C4-2B (cell line): ENCODE results near the gene PTPN2.

Experiments used
- H3K27ac ChIP-seq: fragments of 450-650 bp; 2 replicates; pipeline ENCODE4 v1.5.1; 2017
- CTCF ChIP-seq: fragments of 450-650 bp; conservative IDR thresholded peaks from 2 replicates; pipeline ENCODE4 v1.5.1; 2017; ENCODE audit warnings: mild to moderate bottlenecking
- ZFX ChIP-seq: fragments of 450-650 bp; IDR thresholded peaks from 2 replicates; pipeline ENCODE4 v1.6.1; 2017

Gene PTPN2

GRCh38 chr18:12863687-12864216 lies 20.3 kb downstream of the PTPN2 start:
- TF ChIP-seq CTCF (no peak), ZFX (no peak)
- H3K27ac ChIP-seq, result no peak overlapping the region

GRCh38 chr18:12862874-12863482 lies 21.1 kb downstream of the PTPN2 start:
- no peak for TF ChIP-seq CTCF
- no peak for TF ChIP-seq ZFX
- H3K27ac ChIP-seq, result no peak overlapping the region; the same call in 1 of the 2 replicates

GRCh38 chr18:12862467-12862866 lies 21.6 kb downstream of the PTPN2 start:
- TF ChIP-seq ZFX (no peak), CTCF (no peak)
- H3K27ac ChIP-seq, result peak overlapping the region; percentile 8; the same call in 1 of the 2 replicates

GRCh38 chr18:12861637-12862036 lies 22.4 kb downstream of the PTPN2 start:
- no peak for TF ChIP-seq ZFX
- H3K27ac ChIP-seq, result no peak overlapping the region

GRCh38 chr18:12860530-12860929 lies 23.5 kb downstream of the PTPN2 start:
- H3K27ac ChIP-seq, result no peak overlapping the region
- TF ChIP-seq CTCF (no peak), ZFX (no peak)

GRCh38 chr18:12858991-12859390 lies 25.0 kb downstream of the PTPN2 start:
- H3K27ac ChIP-seq, result no peak overlapping the region
- TF ChIP-seq CTCF, result no peak
- no peak for TF ChIP-seq ZFX

- TF ChIP-seq ZFX, result no peak
- TF ChIP-seq CTCF, result no peak
- no peak overlapping the region for H3K27ac ChIP-seq
Observed at GRCh38 chr18:12857991-12858544, 26.0 kb downstream of the PTPN2 start.
